ENCODE results near the gene CCDC188.

CCDC188 gene

GRCh38 chr22:20107951-20108756 lies 42.7 kb downstream of the CCDC188 start:
- DNase-seq (ENCODE audit: low spot score) = no peak

DNA sequence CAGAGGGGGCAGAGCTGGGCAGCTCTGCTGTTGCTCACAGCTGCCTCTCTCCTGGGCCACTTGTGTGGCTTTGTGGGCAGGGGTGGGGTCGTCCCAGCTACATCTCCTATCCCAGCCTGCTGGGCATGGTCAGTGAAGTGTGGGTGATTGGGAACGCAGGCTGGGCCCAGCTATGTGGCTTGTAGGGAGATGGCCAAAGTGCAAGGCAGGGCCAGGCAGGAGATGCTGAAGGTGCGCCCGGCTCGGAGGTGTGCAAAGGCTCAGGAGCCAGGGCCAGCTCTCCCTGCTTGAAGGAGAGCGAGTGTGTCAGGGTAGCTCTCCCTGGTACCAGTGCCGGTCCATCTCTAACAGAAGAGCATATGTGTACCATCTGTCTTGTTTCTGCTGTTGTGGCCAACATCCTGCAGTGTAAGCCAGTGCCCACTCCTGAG lies 43.4 kb downstream of the CCDC188 start:
- DNase-seq (ENCODE audit: low spot score) = no peak

DNA sequence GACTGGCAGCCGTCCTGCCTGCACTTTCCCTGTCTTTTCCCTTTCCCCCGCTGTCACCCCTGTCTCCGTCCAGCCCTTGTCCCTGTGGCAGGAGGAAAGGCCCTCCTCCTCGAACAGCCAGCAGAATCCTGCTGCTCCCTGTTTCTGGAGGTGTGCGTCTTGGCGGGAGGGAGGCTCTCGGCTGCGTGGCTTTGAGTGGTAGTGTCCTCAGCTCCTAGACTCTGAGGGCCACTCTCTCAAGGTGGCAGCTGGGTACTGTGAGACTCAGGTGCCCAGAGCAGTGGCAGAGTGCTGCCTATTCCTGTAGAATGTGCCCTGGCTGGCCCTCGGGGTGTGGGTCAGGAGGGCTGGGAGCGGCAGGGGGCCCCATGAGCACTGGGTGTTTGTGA lies 44.0 kb downstream of the CCDC188 start:
- DNase-seq (ENCODE audit: low spot score) = no peak

- DNase-seq (ENCODE audit: low spot score) = no peak
These were observed 44.5 kb downstream of the CCDC188 start for GRCh38 chr22:20106205-20106848.

GRCh38 chr22:20105456-20106204 lies 45.2 kb downstream of the CCDC188 start:
- DNase-seq (ENCODE audit: low spot score) = no peak

GRCh38 chr22:20102203-20102780 lies 48.6 kb downstream of the CCDC188 start:
- no peak for DNase-seq (ENCODE audit: low spot score)

DNA sequence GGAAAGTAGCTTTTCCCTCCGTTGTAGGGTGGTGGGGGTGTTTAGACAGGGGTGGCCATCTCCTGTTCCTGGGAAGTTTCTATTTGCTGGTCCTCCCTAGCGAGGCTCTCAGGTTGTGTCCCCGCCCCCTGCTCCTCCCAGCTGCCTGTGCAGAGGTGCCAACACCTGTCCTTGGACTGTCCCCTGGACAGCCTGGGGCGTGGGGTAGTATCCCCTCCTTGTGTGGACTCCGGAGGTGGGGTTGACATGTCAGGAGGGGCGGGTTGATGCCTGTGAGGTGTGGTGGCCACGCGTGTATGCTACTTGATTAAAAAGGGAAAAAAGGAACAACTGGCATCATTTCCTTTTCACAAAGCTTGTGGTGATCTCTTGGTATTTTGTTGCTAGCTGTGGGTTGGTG lies 49.2 kb downstream of the CCDC188 start:
- no peak for DNase-seq (ENCODE audit: low spot score)

GRCh38 chr22:20099099-20099711 lies 51.6 kb downstream of the CCDC188 start:
- no peak for DNase-seq (ENCODE audit: low spot score)

Small RNA genes lying within 50 kb of the gene (small RNA-seq; reads per million reads assigned to genes)
- gene MIR6816 (0 to 0.13 reads per million in 2 experiments), gene RF00599 (0 reads per million in 2 experiments)

Measured in SK-N-DZ (cell line).